MM.1S (cell line): ENCODE data around the gene RSPH10B.
"Not testable (repeated sequence)": the region's sequence is repeated elsewhere in the genome, so short reads cannot be mapped to it uniquely, and the experiment has no call there.

Experiments used
- CTCF ChIP-seq: fragments of 300-600 bp; sonication (generic); IDR thresholded peaks from 2 replicates; pipeline ENCODE4 v1.5.1; 2016; ENCODE audit warnings: antibody characterized with exemption, low read length, mixed read lengths
- EZH2 ChIP-seq: fragments of 300-600 bp; sonication (generic); optimal IDR thresholded peaks from 2 replicates; pipeline ENCODE3; 2017; ENCODE audit warnings: low read depth, mild to moderate bottlenecking, antibody characterized with exemption, low read length, mixed read lengths
- EZH2phosphoT487 ChIP-seq: fragments of 300-600 bp; sonication (generic); IDR thresholded peaks from 2 replicates; pipeline ENCODE4 v1.6.1; 2018; ENCODE audit warnings: antibody characterized with exemption, low read length

GRCh38 chr7:5916529-5916928 is 54.0 kb downstream of the RSPH10B start:
- TF ChIP-seq CTCF, EZH2, EZH2phosphoT487: not testable (repeated sequence)
